Stimulated activated naive CD4-positive, alpha-beta T cell treated with Interleukin-2 at 50 U/mL for 16 hours (primary cell): ENCODE measurements around the gene ADD2.

Experiments
- DNase-seq: peaks from one replicate; lab custom pipeline; 2025; lab: John Stamatoyannopoulos, UW

The ADD2 gene

DNA sequence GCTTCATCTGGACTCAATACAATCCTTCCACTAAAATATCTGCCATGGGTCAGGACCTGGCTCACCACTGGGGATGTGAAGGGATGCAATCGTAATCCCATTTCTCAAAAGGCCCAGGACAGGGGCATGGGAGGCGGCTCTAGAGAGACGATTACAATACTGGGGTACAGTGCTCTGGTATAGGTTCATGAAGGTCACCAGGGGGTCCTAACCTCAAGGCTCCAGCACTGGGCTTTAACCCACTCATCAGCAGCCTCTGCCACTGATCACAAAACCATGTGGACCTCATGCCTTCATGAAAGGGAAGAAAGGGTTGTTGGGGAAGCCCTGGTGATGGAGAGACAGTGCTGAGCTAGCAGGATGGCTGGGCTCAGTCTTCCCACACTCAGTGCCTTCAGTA is 48.8 kb downstream of the ADD2 start:
- no peak for DNase-seq

DNA sequence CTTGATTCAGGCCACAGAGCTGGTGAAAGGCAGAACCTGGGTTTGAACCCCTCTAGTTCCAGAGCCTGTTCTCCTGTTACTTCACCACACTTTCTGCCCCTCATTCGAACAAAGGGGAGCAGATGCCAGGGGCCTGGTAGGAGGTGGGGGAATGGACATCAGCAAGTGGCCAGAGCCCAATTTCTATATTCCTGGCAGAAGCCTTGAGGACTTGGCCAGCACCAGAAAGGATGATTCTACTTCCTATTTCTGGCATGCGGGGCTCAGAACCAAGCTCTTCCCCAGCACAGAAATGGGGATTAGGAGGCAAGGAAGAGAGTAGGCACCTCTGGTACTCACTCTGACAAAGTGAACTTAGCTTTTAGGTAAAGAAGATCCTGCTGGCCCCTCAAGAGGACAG is 49.3 kb downstream of the ADD2 start:
- DNase-seq = no peak

DNA sequence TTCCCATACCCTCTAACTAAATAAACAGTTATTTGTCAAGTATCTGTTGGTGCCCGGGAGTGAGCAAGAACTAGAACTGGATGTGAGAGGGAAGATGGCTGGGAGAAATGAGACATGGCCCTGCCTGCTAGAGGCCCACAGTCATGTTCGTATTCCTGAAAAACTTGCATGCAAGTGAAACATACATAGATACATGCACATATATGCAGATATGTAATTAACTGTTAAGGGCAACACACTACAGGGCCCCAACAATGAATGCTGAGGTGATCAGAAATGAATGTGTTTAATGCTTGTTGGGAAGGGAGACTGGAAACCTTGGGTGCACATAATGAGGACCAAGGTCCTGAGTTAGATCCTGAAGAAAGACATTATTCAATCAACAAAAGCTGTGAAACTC is 49.8 kb downstream of the ADD2 start:
- DNase-seq = no peak

DNA sequence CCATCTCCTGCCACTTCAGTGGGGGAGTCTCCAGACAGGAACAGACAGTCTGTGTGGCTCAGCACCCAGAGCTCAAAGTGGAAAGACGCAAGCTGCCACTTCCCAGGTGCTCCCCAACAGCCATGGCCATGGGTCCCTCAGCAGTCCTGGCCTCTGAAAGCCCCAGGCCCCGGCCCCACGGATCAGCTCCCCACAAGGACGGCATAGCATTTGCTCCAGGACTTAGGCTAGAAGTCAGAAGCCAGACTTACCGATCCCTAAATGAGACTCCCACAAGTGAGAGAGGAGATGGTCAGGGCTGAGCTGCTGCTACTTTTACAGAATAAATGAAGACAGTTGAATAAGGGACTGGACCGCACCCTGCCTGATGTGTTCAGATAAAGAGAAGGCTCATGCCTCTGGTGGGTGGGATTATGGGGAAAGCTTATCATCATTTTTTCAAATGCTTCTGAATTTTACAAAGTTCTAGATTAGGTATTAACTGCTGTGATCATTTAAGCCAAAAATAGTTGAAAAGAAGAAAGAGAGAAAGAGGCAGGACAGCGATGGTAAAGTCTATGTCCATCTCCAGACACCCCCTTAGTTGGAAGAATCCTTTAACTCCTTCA is 50.5 kb downstream of the ADD2 start:
- no peak for DNase-seq

DNA sequence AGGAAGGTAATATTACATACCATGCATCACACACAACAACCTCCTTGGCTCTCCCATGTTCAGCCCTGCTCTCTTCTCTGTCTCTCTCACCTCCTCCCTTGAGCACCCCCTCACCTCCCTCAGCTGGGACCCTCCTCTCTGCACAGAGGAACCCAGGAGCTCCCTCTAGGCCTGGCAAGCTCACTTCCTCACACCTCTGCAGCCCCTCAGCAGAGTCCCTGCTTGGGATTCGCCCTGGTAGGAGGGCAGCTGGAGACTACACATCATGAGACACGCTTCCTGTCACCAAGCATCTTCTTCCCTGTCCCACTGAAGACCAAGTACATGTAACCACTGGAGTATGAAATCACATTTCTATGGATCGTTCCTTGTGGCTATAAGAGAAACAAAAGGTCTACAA is 51.0 kb downstream of the ADD2 start:
- no peak for DNase-seq

DNA sequence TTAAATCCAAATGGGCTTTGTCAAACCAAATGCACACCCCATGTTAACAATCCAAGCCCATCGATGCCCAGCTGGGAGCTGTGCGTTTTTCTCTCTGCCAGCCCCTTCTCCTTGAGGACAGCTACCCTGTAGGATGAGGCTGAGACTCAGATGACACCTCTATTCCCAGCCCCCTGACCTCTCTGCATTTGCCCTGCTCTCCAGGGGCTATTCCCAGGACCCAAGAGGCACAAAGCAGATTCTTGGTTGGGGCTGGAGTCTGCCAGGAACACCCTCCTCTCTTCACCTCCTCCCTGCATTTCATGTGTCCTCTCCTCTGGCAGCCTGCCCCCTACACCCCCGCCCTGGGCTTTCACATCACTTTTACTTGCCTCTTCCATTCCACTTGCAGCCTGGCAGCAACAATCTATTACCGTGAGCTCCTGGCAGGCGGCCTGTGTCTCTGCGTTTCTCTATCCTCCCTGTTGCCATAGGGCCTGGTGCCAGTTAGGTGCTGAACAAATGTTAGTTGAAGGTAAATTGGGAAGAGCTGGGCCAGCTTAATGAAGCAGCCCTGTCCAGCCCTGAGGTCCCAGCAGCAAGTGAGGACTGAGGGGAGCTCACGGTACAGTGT is 51.8 kb downstream of the ADD2 start:
- DNase-seq = no peak

DNA sequence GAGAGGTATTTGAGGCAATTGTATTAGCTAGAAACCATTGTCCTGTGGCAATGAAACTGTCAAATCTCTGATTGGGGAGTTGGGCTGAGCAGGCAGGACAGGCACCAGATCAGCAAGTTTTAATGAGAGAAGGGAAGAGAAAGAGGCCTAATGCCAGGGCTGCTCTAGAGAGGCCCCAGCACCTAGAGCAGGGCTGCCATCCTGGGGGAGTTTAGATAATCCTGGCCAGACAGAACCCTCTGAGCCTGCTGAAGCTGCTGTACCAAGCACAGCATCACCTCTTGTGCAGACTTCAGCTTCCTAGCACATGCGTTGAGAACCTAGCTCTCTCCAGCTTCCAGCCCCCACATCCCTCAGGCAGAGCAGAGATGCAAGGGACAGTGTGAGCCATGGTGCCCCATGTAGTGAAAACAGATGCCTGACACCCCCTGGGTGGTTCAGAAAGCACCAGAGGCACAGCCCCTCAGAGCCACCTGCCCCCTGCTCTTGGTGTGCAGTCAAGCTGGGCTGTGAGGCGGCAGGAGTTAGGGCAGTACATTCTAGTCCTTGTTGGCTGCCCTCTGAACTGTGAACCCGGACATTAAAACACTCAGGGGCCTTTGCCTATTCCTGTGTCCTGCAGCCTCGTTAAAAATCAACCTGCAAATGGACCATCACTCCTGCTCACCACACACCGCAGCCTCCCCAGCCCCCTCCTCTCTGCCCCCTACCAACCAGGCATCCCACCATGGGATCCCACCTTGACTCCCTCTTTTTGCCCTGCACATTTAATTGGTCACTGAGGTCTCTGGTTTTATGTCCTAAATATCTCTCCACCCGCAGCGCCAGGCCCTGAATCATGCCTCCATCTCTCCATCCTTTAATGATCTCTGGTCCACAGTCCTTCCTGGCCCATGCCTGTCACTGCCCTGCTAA is 52.7 kb downstream of the ADD2 start:
- no peak for DNase-seq

DNA sequence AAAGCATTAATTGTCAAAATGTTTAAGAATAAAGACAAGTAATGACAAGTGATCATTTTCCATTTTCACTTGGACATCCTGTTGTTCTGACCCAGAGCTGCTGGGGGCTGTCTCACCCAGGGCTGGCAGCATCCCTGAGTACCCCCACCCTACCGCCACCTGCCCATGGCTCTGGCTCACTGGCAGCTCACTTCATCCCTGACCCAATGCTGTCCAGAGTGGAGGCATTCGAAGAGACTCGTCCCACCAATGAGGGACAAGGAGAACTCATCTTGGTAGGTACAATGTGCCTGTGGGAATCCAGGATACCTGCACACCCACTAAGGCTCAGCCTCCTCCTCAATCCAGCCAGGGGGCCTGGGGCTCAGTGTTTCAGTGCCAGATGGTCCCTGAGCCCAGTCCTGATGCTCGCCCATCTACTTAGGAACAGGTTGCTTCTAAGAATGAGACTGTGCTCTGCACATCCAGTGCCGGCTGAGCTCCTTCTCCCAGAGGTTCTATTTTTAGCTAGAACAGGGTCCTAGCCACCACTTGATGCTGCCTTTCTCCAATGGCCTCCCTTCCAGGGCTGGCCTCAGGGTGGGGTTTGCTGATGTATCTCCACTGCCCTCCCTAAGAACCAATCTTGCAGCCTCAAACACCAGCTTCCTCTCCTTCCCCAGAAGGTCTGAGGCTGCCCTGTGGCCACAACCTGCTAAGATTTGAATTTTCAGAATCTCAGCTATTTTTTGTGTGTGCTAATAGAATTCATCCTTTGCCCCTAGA is 53.7 kb downstream of the ADD2 start:
- no peak for DNase-seq

DNA sequence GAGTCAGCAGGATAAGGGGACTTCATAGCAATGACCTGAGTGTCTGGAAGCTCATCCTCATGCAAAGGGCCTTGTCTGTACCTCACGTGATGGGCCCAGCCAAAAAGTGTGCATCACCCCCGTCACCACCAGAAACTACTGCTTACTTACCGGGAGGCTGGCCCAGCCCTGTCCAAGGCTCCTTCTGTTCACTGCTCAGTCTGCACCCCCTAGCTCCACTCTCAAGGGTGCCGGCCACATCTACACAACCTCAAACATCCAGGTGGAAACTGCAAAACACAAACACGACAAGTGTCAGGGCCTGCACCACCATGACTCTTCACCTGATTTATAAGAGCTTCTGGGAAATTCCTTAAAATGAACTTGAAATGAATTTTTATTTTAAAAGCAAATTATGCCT is 55.1 kb downstream of the ADD2 start:
- DNase-seq = no peak

DNA sequence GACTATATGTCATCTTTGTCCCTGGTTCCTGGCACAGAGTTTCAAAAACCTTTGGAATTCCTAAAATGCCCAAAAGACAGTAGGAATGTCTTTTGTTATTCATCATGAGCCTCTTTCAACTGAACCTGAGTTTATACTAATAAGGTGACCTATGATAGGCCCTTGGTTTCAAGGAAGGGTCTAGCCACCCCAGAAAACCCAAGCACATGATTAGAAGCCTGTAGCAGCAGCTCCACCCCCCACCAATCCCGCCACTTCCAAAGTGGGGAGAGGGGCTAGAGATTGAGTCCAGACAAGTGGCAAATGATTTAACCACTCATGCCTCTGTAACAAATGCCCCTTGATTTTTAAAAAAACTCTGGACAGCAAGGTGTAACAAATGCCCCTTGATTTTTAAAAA is 56.8 kb downstream of the ADD2 start:
- DNase-seq = no peak

DNA sequence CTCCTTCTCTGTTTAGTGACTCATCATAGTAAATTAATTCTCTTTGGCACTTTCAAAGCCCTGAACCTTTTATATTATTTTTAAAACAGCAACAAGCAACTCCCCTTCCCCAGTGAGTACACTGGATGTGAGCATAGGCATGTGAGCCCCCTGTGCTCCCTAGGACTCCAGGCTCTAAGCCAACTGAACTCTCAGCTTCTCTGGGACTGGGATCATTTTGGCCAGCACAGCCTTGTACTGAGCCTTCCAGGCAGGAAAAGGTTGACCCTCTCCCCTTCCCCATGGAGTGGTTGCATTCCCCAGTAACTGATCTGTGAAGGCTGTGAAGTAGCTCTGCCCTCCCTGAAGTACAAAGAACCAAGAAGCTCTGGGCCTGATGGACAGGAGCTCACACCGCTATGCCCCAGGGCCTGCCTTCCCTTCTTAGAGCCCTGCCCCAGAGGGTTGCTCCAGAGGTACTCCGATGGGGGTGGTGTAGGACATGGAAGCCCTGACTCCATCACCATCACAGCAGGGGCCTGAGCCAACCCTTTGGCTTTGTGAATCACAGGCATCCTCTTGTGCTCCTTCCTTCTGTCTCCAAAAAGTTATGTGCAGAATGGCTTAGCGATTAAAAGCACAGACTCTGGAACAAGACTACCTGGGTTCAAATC is 57.8 kb downstream of the ADD2 start:
- DNase-seq = no peak

DNA sequence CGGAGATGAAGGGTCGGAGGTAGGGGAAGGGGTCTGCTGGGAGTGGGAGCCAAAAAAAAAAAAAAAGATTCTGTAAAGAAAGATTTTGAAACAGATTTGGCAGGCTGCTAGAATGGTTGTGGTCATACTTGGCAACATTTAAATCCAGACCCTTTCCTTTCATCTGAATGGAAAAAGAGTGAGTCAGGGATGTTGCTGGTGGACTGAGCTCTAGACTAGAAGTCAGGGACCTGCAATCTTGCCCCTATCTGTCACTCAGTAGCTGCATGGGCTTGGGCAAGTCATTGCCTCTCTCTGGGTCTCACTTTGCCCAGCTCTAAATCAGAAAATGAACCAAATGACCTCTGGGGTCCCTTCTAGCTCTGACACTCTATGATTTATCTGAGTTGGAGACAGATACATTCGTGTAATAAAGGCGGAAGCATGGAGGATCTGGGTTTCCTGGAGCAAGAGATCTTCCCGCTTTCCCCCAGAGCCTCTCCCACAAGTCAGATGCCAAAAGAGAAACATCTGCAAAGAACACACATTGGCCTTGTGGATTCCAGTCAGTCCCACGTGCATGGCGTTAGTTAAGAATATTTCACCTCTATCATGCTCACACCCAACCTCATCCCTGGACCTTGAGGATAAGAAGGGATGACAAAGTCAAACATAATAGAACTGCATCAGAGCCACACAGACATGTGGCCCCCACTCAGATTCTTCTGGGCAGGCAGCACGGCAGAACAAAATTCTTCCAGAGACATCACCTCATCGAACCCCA is 58.5 kb downstream of the ADD2 start:
- no peak for DNase-seq

DNA sequence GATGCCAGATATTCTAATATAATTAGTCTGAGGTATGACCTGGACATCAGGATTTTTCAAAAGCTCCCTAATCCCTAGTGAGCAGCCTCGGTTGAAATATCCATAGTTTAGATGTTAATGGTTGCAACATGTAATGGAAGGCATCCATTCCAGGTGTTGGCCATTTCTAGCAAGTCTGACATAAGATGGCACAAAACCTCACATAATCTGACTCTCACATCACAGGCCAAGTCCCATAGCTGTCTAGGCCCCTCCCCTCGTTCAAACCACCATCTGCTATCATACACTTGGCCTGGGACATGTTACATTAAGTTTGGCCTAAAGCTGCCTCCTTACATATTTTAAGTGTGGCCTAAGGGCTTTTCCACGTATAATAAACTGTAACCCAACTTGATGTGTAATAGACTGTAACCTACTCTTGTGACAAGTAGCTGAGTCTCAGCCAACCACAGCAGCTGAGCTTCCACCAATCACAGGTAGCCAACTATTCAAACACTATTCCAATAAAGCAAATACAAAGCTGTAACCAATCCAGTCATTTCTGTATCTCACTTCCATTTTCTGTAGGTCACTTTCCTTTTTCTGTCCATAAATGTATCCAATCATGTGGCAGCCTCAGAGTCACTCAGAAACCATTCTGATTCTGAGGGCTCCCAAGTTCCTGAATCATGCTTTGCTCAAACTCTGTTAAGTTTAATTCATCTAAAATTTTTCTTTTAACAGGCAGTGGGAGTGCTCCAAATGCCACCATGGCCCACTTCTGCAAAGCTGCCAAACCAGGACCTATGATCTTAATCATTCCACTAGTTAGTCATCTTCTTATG is 59.4 kb downstream of the ADD2 start:
- no peak for DNase-seq

DNA sequence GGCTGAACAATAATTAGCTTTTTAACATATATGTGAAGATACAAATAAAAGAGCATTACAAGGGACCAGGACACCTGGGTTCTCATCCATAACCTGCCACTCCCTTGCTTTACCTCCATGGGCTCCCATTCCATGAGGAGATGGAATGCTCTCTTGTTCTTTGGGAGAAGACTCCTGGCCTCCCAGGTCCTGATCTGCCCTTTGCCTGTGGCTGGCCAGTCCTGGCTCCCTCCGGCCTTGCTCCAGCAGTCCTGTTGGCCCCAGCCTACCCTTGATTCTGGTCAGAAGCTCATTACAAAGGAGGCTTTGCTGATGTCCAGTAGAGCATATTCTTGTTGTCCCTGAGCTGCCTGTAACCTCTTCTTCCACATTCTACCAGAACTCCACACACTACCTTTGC is 60.3 kb downstream of the ADD2 start:
- DNase-seq = no peak

DNA sequence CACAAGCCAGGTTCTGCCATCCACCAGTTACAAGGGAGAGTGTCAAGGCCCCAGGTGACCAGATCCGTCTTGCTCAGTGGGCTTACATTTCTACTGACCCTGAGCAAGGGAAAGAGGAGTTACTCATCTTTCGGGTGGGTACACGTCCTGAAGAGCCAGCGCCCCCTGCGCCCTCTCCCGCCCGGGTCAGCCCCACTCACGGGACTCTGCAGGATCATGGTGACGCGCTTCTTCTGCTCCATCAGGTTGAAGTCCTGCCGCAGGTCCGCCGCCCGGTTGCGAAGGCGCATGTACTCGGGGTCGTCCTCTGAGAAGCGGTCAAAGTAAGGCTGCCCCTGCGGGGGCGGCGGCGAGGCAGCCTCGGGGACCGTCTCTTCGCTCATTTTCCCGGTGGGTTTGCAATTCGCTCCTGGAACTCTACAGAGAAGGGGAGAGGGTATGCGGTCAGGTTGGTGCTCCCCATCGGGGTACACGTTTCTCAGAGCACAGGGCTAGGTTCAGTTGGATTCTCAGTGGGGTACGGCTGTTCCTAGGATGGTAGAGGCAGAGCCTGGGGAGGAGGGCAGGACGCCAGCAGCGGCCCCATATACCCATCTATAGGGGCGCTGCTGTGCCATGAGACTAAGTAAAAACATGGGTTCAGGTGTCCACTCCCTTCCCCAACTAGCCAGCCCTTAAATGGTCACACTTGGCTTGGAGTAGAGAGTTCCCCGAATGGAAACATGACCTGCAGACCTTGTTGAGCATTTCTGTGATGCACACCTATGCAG is 61.8 kb downstream of the ADD2 start:
- DNase-seq = no peak

DNA sequence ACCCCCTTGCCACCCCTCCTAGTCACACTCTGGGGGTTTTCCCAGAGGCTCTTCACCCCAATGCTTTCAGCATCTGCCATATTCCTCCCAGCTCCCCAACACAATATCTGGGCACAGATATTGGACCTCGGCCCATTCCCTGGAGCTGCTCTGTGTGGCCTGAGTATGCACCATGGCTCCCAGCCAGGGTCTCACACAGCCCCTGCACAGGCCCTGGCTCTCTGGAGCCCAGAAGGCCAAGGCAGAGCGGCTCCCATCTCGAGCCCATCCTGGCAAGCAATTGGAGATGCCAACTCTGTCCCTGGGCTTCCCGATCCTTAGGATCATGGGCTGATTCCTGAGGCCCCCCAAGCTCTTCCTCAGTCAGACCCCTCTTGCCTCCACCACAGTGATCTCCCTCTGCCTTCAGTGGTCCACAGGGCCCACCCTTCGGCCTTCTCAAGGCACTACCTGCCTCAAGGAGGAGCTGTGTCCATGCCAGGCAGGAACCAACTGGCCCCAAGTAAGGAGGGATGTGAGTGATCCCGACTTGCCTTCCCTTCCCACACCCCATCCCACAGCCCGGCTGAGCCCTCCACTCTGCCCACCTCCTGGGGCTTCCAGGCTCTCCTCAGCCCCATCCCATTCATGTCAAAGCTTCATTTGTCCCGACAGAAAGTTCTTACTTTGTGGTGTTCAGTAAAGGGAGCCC is 62.7 kb downstream of the ADD2 start:
- DNase-seq = no peak

DNA sequence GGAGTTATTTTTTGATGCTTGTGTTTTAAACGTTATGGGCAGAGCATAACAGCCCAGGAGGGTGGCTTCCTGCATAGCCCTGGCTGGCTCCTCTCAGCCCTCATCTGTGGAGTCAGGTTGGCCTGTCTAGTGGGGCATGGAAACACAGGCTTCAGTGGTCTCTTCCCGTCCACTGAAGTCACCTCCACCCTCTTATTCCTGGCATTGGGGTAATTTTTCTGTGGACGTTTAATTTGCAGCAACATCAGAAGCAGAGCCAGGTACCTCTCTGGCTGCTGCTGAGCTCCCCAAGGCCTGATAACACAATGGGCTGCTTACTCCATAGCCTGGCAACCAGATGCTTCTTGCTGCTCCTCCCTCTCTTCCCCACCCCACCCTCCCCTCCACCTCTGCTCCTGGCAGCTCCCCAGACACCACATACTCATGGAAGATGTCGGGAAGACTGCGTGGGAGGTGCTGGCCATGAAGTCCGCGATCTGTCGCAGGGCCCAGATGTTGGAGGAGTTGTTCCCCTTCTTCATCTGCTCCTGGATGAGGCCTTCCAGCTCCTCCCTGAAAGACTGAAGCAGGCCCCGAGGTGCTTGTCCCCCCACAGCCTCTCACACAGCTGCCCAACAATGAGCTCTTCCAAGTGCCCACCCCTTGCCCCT is 64.0 kb downstream of the ADD2 start:
- DNase-seq = no peak

DNA sequence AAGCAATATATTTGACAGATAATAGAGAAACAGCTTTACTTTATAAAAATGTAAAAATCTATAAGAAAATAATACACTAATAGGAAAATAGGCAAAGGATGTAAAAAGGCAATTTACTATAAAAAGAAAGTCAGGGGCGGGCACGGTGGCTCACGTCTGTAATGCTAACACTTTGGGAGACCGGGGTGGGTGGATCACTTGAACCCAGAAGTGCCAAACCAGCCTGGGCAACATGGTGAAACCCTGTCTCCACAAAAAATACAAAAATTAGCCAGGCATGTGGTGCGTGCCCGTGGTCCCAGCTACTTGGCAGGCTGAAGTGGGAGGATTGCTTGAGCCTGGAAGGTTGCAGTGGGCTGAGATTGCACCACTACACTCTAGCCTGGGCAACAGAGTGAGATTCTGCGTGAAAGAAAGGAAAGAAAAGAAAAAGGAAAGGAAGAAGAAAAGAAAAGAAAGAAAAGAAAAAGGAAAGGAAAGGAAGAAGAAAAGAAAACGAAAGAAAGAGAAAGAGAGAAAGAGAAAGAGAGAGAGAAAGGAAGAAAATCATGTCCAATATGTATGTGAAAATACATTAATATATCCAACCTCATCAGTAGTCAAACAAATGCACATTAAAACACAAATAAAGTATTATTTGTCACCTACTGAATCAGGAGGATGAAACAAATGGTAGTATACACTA is 65.1 kb downstream of the ADD2 start:
- no peak for DNase-seq
